Measurements from ENCODE around the gene CELF4.

CELF4 gene

DNA sequence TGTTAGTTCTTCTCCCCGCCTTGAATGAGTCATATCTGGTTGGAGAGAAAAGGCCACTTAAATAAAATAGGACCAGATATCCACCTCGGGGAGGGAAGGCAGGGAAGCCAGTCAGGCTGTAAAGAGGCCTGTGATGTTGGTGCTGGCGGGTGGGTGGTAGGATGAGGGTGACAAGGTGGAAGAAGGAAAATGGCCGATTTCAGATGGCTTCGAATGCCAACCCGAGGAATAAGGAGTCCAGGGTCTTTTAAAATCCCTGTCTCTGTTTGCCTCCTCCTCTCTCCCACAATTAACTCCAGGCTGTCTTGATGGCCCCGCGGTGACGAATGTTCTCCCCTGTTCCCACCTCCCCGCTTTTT, 41.5 kb downstream of the CELF4 start:
- no peak for DNase-seq (ENCODE audit: low spot score)

GRCh38 chr18:37521510-37522465, 43.8 kb downstream of the CELF4 start:
- DNase-seq (ENCODE audit: low spot score) = no peak

- DNase-seq (ENCODE audit: low spot score) = no peak
These were observed 45.1 kb downstream of the CELF4 start for GRCh38 chr18:37520508-37520907.

DNA sequence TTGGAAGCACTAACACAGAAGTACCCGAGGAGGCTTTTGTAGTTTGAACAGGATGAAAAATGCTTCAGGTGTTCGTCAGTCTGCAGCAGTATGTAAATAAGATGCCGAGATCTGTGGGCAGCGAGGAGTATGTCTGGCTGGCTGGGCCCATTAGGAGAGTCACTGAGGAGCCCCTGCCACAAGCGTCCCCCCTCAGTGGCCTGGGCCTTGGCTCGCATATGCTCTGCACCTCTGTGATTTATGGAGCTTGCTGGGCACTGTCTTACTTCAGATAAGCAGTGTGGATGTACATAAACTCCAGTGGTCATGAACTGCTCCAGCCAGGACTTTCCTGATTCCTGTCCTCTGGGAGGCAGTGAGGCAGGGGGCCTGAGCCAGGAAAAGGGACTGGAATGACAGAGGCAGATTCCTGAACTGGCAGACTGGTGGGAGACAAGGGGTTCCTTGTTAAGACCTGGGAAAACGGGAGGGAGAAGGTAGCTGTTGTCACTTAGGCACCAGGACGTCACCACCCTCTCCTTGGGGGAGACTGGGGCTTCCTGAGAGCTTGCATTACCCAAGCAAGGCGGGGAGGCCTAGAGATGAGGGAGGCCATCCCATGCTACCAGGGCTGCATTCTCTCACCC, 46.0 kb downstream of the CELF4 start:
- no peak for DNase-seq (ENCODE audit: low spot score)

DNA sequence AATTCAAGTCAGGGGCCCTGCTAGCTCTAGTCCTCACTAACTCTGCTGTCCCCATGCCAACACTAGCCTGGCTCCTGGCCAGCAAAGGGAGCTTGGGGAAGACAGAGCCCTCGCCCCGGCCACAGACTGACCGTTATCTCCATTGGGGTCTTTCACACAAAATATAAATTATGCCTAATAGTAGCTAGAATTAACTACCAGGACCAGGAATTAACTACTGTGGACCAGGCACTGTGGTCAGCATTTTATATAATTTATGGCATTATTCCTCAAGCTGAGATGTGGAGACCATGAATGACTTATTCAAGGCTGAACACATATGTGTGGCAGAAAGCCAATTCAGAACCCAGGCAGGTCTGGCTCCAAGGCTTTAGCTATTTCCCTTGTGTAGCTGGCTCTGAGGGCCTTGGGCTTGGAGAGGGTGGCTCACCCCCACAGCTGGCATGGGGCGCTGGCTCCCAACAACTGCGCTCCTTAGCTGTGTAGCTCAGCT, 49.2 kb downstream of the CELF4 start:
- DNase-seq (ENCODE audit: low spot score) = no peak

DNA sequence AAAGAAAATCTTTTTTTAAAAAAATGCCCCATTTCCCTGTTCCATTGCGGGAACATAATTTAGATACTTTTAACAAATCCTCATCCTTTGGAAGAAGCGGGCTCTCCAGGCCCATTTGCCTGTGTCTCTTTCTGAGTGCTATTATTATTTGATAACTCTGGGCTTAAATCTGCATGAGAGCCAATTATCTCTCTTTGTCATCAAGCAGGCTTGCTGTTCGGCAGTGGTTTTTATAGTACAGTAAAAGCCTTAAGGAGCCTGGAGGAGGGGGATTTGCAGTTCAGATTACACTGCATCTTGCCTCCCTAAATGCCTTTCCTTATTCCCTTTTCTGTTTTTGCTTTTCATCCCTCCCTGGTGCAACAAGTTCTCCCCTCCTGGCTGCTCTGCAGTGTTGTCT, 50.6 kb downstream of the CELF4 start:
- no peak for DNase-seq (ENCODE audit: low spot score)

GRCh38 chr18:37512400-37512799, 53.2 kb downstream of the CELF4 start:
- DNase-seq (ENCODE audit: low spot score) = no peak

- no peak for DNase-seq (ENCODE audit: low spot score)
These were observed 53.8 kb downstream of the CELF4 start for GRCh38 chr18:37511721-37512298.

DNA sequence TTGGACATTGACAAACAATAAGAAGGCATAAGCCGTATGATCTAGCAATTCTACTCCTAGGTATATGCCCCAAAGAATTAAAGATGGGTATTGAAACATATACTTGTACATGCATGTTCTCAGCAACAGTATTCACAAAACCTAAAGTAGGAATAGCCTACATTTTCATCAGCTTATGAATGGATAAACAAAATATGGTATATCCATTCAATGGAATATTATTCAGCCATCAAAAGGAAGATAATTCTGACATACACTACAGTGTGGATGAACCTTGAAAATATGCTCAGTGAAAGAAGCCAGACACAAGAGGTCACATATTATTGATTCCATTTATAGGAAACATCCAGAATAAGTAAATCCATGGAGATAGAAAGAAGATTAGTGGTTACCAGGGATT, 56.0 kb downstream of the CELF4 start:
- DNase-seq (ENCODE audit: low spot score) = no peak

DNA sequence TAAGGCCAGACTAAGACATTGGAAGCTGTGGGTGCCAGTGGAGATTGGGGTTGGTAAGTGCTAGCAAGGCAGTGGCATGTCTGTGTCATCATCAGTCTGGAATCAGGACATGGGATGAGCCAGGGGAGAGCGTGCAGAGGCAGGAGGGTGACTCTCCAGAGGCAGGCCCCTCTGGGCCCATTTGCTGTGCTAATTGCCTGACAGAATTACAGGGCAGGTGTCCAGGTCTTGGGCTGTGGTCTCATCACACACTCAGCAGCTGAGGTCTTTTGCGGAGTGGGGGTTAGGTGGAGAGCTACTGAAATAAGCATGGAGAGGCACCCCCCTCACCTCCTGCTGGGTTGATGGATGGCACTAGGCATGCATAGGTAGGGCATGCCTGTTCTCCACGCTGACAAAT, 57.4 kb downstream of the CELF4 start:
- DNase-seq (ENCODE audit: low spot score) = no peak

DNA sequence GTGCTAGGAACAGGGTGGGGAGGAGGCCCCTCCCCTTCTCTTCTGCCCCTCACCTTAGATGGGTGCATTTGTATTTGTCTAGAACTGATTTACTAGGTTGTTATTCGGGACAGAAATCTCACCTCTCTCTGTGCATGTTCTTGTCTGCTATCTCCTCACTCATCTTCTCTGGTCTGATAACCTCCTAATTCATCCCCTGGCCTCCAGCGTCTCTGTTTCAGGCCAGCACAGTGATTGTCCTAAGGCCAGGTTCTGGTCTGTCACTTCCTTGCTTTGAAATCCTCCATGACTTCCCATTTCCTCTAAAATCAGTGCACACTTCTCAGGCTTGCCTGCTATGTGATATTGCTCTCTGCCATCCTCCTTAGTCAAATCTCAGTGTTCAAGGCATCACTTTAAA, 58.4 kb downstream of the CELF4 start:
- no peak for DNase-seq (ENCODE audit: low spot score)

GRCh38 chr18:37506001-37506400, 59.6 kb downstream of the CELF4 start:
- DNase-seq (ENCODE audit: low spot score) = no peak

GRCh38 chr18:37505321-37505720, 60.3 kb downstream of the CELF4 start:
- no peak for DNase-seq (ENCODE audit: low spot score)

- DNase-seq (ENCODE audit: low spot score) = no peak
These were observed 63.0 kb downstream of the CELF4 start for GRCh38 chr18:37502601-37503000.

DNA sequence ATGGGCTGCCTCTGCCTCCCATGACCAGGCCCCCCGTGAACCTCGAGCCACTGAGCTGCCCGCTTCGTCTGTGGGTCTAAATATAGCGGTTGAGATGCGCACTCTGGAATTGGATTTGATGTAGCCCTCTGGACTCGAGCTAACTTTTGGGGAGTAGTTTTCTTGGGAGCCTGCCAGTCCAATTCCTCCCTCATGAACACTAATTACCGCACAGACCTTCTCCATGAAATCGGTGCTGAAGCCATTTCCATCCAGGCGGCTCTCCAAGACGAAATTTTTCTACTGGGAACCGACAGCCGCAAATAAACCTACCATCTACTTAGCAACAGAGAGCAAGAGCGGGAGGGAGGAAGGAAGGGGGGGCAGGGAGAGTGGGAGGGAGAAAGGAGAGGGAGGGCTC, 63.6 kb downstream of the CELF4 start:
- DNase-seq (ENCODE audit: low spot score) = no peak

DNA sequence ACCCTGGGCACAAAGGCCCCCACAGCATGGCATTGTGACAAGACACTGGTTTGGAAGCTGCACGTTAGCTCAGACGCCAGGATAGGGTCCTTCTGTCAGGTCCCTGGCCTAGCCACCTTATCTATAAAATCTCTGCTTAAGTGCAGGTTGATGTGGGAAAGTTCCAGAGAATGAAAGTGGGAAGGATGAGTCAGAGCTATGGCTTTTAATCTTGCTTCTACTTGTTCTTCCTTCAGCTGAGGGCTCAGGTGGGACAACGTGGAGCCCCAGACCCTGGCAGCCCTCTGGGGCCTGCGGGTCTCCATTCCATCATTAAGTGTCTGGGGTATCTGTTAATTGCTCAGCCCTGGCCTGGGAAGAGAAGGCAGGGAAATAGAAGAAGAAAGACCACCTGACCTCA, 64.5 kb downstream of the CELF4 start:
- no peak for DNase-seq (ENCODE audit: low spot score)

DNA sequence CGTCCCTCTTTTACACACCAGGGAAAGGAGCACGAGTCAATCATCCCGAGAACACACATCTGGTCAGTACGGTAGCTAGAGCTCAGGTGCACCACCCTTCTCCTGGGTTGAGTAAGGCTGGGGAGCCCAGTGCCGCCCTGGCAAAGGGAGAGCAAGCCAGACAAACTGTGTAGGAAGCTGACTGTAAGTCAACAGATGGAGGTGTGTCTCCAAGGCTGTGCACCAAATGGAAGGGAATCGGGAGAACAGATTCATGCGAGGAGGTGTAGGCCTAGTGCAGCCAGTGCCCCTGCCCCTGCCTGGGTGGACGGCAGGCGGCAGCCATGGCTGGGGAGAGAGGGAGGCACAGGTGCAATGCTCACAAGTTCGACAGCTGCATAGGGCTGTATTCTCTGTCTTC, 65.7 kb downstream of the CELF4 start:
- DNase-seq (ENCODE audit: low spot score) = no peak

DNA sequence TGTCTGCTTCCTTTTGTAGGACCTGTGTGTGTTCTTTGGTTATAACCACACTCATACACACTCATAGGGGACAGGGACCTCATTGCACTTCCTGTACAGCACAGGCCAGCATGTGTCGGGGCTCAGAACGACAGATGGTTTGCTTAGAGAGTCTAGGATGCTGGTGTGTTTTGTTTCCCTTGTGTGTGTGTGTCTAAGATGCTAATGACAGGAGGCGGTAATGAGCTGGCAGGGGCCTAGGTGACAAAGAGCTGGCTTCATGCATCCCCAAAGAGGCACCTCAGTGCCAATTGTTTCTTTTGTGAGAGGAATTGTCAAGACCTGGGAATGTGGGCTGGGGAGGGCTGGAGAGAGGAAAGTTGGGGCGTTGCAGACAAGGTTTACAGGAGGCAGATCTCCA, 66.6 kb downstream of the CELF4 start:
- no peak for DNase-seq (ENCODE audit: low spot score)

- no peak for DNase-seq (ENCODE audit: low spot score)
These were observed 67.6 kb downstream of the CELF4 start for GRCh38 chr18:37497853-37498518.

DNA sequence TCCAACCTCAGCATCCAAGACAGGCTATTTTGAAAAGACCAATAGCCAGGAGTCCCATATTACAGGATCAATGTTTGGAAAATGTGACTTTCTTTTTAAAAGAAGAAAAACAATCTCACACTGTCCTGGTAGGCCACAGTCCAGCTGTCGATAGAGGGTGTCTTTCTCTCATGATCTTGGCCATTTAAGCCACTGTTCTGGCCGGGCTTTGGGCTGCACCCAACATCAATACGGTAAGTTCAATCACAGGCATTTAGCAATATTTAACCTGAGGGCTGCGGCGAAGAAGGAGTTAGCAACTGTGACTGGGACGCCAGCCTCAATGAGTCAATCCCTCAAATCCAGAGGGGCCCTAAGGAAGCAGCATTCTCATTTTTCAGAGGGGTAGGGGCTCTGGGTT, 69.0 kb downstream of the CELF4 start:
- no peak for DNase-seq (ENCODE audit: low spot score)

DNA sequence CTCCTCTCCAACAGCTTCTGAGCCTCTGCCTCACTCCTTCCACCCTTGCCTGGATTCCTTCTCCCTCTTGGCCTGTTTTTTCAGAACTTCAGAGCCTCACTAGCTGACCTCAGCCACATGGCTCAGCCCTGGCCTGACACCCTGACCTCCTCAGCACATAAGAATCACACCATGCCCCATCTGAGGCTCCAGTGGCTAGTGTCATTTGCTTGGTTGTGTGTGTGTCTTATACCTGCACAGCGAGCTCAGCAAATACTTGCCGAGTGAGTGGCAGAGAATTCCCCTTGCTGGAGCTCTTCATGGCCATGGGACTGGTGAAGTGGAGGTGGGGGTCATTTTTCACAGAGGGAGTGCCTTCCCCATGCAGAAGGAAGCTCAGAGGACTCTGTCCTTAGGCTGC, 70.2 kb downstream of the CELF4 start:
- DNase-seq (ENCODE audit: low spot score) = no peak

DNA sequence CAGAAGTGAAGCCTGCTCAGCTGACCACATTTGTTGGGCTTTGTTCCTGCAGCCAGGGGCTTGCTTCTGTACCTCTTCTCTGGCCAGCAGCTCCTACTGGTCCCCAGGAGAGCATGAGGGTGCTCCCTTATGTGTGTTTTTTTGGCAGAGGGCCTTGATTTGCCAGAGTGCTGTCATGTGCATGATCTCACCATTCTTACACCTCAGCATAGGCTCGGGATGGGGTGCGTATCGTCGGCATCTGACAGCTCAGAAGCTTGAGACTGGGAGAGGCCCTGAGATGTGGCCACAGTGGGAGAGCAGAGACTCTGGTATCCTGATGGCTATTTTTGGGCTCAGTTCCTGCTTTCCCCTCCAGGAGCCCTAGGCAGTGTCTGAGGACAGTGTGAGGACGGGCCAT, 71.2 kb downstream of the CELF4 start:
- no peak for DNase-seq (ENCODE audit: low spot score)
